Heart left ventricle (tissue), 13 donors: ENCODE measurements around the gene IRS1.

Experiments
- CTCF ChIP-seq, 12 donors: fragments of 200-600 bp; sonication (generic) in 4 of 12; IDR thresholded peaks; one replicate each; pipeline versions ENCODE4 v1.5.0 to v1.8.0; 2018 to 2022; ENCODE audit warnings: antibody characterized with exemption in 12 of 12, mild to moderate bottlenecking in 5 of 12
- POLR2A ChIP-seq, 2 donors: fragments of 450-650 bp; IDR thresholded peaks; one replicate each; pipeline ENCODE4 v1.6.1; 2017; ENCODE audit warnings: antibody characterized with exemption in 2 of 2, mild to moderate bottlenecking in 2 of 2, moderate library complexity in 2 of 2
- donor health status: ischemic (EF 13 %, LVEDD 7.1; RV severe dilation, severe dysfunction).
- donor health status: DM: no; HTN: yes; CAD: no.
- donor health status: DM: no; HTN: no; CAD: no.
- donor health status: ischemic (EF 25% LVEDD 6.9; RV normal size, moderate dysfunction).
- donor health status: ischemic (EF 25% LVEDD 5.7; RV mildly dilated, moderate dysfunction).
- donor health status: ischemic (EF 35%, LVEDD 5.7; RV mildly dilated, moderate dysfunction).
- donor health status: nonischemic (EF 11% LVEDD 7.7; RV severe dilation, severe dysfunction).
- donor health status: DM: yes; HTN: yes; CAD: no.
- donor health status: PGD.
- donor health status: ischemic (EF 29% LVEDD 5.4; RV normal size, mild dysfunction).
- donor health status: nonischemic (EF 23%, LVEDD 6.1; RV moderate dilation, normal function).

GRCh38 chr2:226847511-226847910 lies 47.9 kb upstream of the IRS1 start:
- TF ChIP-seq CTCF (IDR thresholded peaks at IDR 0.05) (no peak), POLR2A (IDR thresholded peaks at IDR 0.05) (no peak)
